Spleen (tissue), 11 donors: ENCODE measurements around the gene C16orf95. TPM values are rescaled to one million over a fixed set of nuclear protein-coding genes. Genes with fewer than 3 reads are reported as not detected.

Experiments
- DNase-seq: peaks from one replicate; pipeline ENCODE4 v3.0.0-alpha.2; 2020
- H3K27ac ChIP-seq, 8 donors: fragments of 200-600 bp; sonication (generic) in 7 of 8; 1 replicate in 4 of 8; 2 replicates in 4 of 8; pipeline versions ENCODE4 v1.5.0 to v1.8.0; 2016 to 2021; ENCODE audit warnings: inconsistent platforms in 4 of 8, mild to moderate bottlenecking in 4 of 8, moderate library complexity in 1 of 8
- H3K27me3 ChIP-seq, 7 donors: fragments of 200-600 bp; sonication (generic) in 6 of 7; replicated peaks in 1 of 7; 1 replicate in 4 of 7; 2 replicates in 3 of 7; pipeline versions ENCODE4 v1.5.0 to v1.8.0; 2016 to 2021; ENCODE audit warnings: inconsistent platforms in 3 of 7, mild to moderate bottlenecking in 1 of 7
- H3K36me3 ChIP-seq, 6 donors: fragments of 200-600 bp; sonication (generic) in 5 of 6; 1 replicate in 4 of 6; 2 replicates in 2 of 6; pipeline versions ENCODE4 v1.5.0 to v1.8.0; 2016 to 2021; ENCODE audit warnings: inconsistent platforms in 2 of 6
- H3K4me1 ChIP-seq, 6 donors: fragments of 200-600 bp; sonication (generic) in 5 of 6; 1 replicate in 3 of 6; 2 replicates in 3 of 6; pipeline versions ENCODE4 v1.5.0 to v1.8.0; 2016 to 2021; ENCODE audit warnings: inconsistent platforms in 3 of 6
- H3K4me3 ChIP-seq, 8 donors: fragments of 200-600 bp; sonication (generic) in 7 of 8; 1 replicate in 4 of 8; 2 replicates in 4 of 8; pipeline versions ENCODE4 v1.5.0 to v1.8.0; 2016 to 2021; ENCODE audit warnings: inconsistent platforms in 4 of 8, mild to moderate bottlenecking in 4 of 8, moderate library complexity in 2 of 8
- H3K9me3 ChIP-seq, 8 donors: fragments of 200-600 bp; sonication (generic) in 7 of 8; 1 replicate in 4 of 8; 2 replicates in 4 of 8; pipeline versions ENCODE4 v1.5.0 to v1.8.0; 2016 to 2021; ENCODE audit warnings: inconsistent platforms in 4 of 8
- POLR2A ChIP-seq, 3 donors: fragments of 450-650 bp; IDR thresholded peaks; one replicate each; pipeline ENCODE4 v1.5.1; 2017; ENCODE audit warnings: antibody characterized with exemption in 3 of 3, mild to moderate bottlenecking in 1 of 3
- POLR2AphosphoS5 ChIP-seq, 3 donors: sonication (generic); formaldehyde crosslinking; IDR thresholded peaks; one replicate each; pipeline ENCODE4 v1.5.1; 2017; ENCODE audit warnings: antibody characterized with exemption in 3 of 3
- WGBS, 5 donors: extraction: QIAGEN DNeasy Blood & Tissue Kit in 3 of 5; methylation state at CpG; one replicate each; pipeline versions ENCODE4 v1.1.5 to v1.1.7; 2013 to 2018; 5-methylcytosine and 5-hydroxymethylcytosine counted together
- intact Hi-C: fragments of 100-400 bp; cut with DNase I; formaldehyde crosslinking; loops from one replicate; pipeline ENCODE4 v1.15.0; 2023; ENCODE audit warnings: low total_unique reads
- polyA plus RNA-seq, 3 donors: library from polyadenylated mRNA; stranded (reverse); fragments of 200-250 nt; gene quantifications; one replicate each; pipeline ENCODE4 v1.2.1, GENCODE V29; 2013
- total RNA-seq, 7 donors: library from RNA; depleted of rRNA in 3 of 7; stranded (reverse); fragments of >200 nt in 3 of 7; fragmentation: NEBNext Ultra II Directional in 4 of 7; extraction: Animal tissue kit (Norgen Biotek cat#: 25700) in 4 of 7; gene quantifications; one replicate each; pipeline versions ENCODE4 v1.1.0 to v1.2.1, GENCODE V29; 2016 to 2021
- TF ChIP-seq, protein P1 (sequence below), 11 experiments: fragments of 200-600 bp in 7 of 11; fragments of 450-650 bp in 4 of 11; sonication (generic) in 4 of 11; IDR thresholded peaks in 8 of 11; conservative IDR thresholded peaks in 3 of 11; 1 replicate in 7 of 11; 2 replicates in 4 of 11; pipeline versions ENCODE4 v1.4.0 to v1.8.0; 2016 to 2021; ENCODE audit warnings: antibody characterized with exemption in 11 of 11, inconsistent platforms in 4 of 11, mild to moderate bottlenecking in 1 of 11
- donor health status: healthy with polysubstance abuse.
- donor health status: DM: no; HTN: no; CAD: no; lungs with moderate emphysema.
- donor health status: DM: no; HTN: no; CAD: no.
- donor health status: Bipolar disorder and iron deficiency.
- donor health status: healthy.
- donor health status: DM: no; HTN: no; CAD: no.
- donor health status: DM: yes; HTN: yes; CAD: no.

C16orf95 gene
- total and polyA plus RNA-seq, 10 donors = 1.0 to 2.9 (median 2.1) TPM; not detected in 2

- intact Hi-C loops = no loop called here
- WGBS, 5 donors = 84 to 88% (median 86%) methylated on average over 8 of the region's 8 CpGs
- DNase-seq = no peak
Measured at GRCh38 chr16:87267566-87267965, 49.6 kb downstream of the C16orf95 start.

GRCh38 chr16:87266846-87267245 lies 50.3 kb downstream of the C16orf95 start:
- Histone ChIP-seq H3K4me3 (no peak overlapping the region), H3K27me3 (no peaks in the 10 kb centered on the region), H3K9me3 (peaks cover 0 to 12% (median 8%) of the 10 kb centered on the region in 8 donors), H3K27ac (no peak overlapping the region), H3K36me3 (no peaks in the 10 kb centered on the region), H3K4me1 (no peaks in the 10 kb centered on the region)
- intact Hi-C loops = no loop called here
- 57 to 77% (median 72%) methylated on average over 4 of the region's 4 CpGs for WGBS, 5 donors
- no peak for DNase-seq
- TF ChIP-seq, protein P1, sequence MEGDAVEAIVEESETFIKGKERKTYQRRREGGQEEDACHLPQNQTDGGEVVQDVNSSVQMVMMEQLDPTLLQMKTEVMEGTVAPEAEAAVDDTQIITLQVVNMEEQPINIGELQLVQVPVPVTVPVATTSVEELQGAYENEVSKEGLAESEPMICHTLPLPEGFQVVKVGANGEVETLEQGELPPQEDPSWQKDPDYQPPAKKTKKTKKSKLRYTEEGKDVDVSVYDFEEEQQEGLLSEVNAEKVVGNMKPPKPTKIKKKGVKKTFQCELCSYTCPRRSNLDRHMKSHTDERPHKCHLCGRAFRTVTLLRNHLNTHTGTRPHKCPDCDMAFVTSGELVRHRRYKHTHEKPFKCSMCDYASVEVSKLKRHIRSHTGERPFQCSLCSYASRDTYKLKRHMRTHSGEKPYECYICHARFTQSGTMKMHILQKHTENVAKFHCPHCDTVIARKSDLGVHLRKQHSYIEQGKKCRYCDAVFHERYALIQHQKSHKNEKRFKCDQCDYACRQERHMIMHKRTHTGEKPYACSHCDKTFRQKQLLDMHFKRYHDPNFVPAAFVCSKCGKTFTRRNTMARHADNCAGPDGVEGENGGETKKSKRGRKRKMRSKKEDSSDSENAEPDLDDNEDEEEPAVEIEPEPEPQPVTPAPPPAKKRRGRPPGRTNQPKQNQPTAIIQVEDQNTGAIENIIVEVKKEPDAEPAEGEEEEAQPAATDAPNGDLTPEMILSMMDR (IDR thresholded peaks at IDR 0.05 in 8 of 11, conservative IDR thresholded peaks at IDR 0.05 in 3 of 11) = no peak
- TF ChIP-seq POLR2AphosphoS5 (IDR thresholded peaks at IDR 0.05) (no peak), POLR2A (IDR thresholded peaks at IDR 0.05) (no peak)

More at GRCh38 chr16:87267566-87267965, 49.6 kb downstream of the C16orf95 start:
- Histone ChIP-seq H3K4me1 (no peaks in the 10 kb centered on the region), H3K27ac (no peak overlapping the region), H3K36me3 (no peaks in the 10 kb centered on the region), H3K9me3 (peaks cover 0 to 12% (median 8%) of the 10 kb centered on the region in 8 donors), H3K4me3 (no peak overlapping the region), H3K27me3 (no peaks in the 10 kb centered on the region)
- TF ChIP-seq POLR2A (IDR thresholded peaks at IDR 0.05) (no peak), POLR2AphosphoS5 (IDR thresholded peaks at IDR 0.05) (no peak)
- TF ChIP-seq, protein P1 (IDR thresholded peaks at IDR 0.05 in 8 of 11, conservative IDR thresholded peaks at IDR 0.05 in 3 of 11) = no peak

- no peak for DNase-seq
- WGBS, 5 donors = 93 to 100% (median 94%) methylated on average over 4 of the region's 4 CpGs
- intact Hi-C loops = no loop called here
- Histone ChIP-seq H3K9me3 (peaks cover 0 to 19% (median 8%) of the 10 kb centered on the region in 8 donors), H3K27me3 (no peaks in the 10 kb centered on the region), H3K27ac (no peak overlapping the region), H3K4me1 (no peaks in the 10 kb centered on the region), H3K4me3 (no peak overlapping the region), H3K36me3 (no peaks in the 10 kb centered on the region)
- TF ChIP-seq, protein P1 (IDR thresholded peaks at IDR 0.05 in 8 of 11, conservative IDR thresholded peaks at IDR 0.05 in 3 of 11) = no peak
- no peak for TF ChIP-seq POLR2A (IDR thresholded peaks at IDR 0.05)
- no peak for TF ChIP-seq POLR2AphosphoS5 (IDR thresholded peaks at IDR 0.05)
Measured at GRCh38 chr16:87265261-87265660, 51.9 kb downstream of the C16orf95 start.

DNA sequence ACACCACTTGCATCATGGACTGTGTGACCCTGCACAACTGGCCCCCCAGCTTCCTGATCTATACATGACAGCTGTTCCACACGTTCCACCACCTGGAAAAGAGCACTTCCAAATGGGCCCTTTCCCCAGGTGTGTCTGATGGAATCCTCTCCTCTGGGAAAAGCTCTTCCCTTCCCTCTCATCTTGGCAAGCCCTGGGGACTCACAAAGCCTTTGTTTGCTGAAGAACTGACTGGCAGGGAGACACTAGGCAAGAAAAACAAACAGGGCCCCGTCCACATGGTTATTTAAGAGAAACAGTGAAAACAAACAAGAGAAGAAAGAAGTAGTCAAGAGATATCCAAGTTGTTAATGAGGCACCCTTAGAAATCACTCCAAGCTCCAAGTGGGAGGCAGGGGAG lies 52.6 kb downstream of the C16orf95 start:
- Histone ChIP-seq H3K36me3 (no peaks in the 10 kb centered on the region), H3K27me3 (no peaks in the 10 kb centered on the region), H3K4me3 (no peak overlapping the region), H3K27ac (no peak overlapping the region), H3K9me3 (peaks cover 0 to 19% (median 8%) of the 10 kb centered on the region in 8 donors), H3K4me1 (no peaks in the 10 kb centered on the region)
- no peak for DNase-seq
- TF ChIP-seq, protein P1 (IDR thresholded peaks at IDR 0.05 in 8 of 11, conservative IDR thresholded peaks at IDR 0.05 in 3 of 11) = no peak
- TF ChIP-seq POLR2AphosphoS5 (IDR thresholded peaks at IDR 0.05) (no peak), POLR2A (IDR thresholded peaks at IDR 0.05) (no peak)
- intact Hi-C loops = no loop called here
- 68 to 88% (median 73%) methylated on average over 2 of the region's 2 CpGs for WGBS, 5 donors
